ENCODE results near the gene PPP6R1. TPM values are rescaled to one million over a fixed set of nuclear protein-coding genes. Genes with fewer than 3 reads are reported as not detected.

PPP6R1 gene
- total RNA-seq, 8 experiments from 2014 or later, result 18.3 to 77.0 (median 26.7) TPM

- 60 to 80% (median 71%) methylated on average over 2 to 7 of the region's 17 CpGs; no CpG with 5 or more reads in 6 of the 10 experiments for WGBS, 10 experiments
- H3K4me1 ChIP-seq (replicated peaks in 1 of 2), result peaks cover 15 to 27% of the 10 kb centered on the region in 2 donors
- H3K27ac ChIP-seq, result peak overlapping the region in 1 of 2 donors; percentile 20
- in situ Hi-C loops (cut with MboI; ENCODE audit: low pct_unique_long_range_greater_than_20kb in 2 of 9, low sequenced_read_pairs in 9 of 9, unreplicated experiment in 9 of 9), result no loop called here
- no peak overlapping the region for H3K4me3 ChIP-seq
- no peak for ATAC-seq (replicated peaks in 6 of 8)
Observed at GRCh38 chr19:55277494-55277893, 18.7 kb upstream of the PPP6R1 start.

DNA sequence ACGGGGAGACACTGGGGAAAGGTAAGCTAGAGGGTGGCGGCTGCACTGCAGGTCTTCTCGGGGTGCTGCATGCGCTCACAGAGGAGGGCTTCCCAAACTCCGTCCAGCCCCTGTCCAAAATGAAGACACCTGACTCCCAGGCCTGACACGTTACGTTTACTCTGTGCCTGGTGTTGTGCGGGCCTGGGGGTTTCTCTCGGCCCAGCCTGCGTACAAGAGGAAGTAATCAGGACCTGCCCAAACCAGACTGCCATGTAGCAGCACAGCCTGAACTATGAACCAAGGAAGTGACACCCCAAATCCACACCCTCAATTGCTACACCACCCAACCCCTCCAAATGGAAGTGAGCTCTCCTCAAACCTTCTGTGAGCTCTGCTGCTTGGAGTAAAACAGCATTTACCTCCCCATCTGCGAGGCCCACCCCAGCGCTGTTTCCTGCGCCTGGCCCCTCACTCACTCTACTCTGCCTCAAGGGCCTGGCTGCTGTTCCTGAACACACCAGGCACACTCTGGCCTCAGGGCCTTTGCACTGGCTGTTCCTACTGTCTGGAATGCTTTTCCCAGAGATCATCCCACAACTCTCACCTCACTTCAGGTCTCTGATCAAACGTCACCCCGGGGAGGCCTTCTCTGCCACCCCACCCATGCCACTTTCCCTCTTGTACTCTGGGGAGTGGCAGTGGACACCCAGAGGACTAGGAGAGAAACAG is 18.1 kb upstream of the PPP6R1 start:
- H3K4me1 ChIP-seq (replicated peaks in 1 of 2), result peaks cover 15 to 27% of the 10 kb centered on the region in 2 donors
- H3K27ac ChIP-seq, result peak overlapping the region in 1 of 2 donors; percentile 20
- no peak for ATAC-seq (replicated peaks in 6 of 8)
- WGBS, 10 experiments, result 40 to 100% (median 100%) methylated on average over 1 to 4 of the region's 15 CpGs; no CpG with 5 or more reads in 3 of the 10 experiments
- H3K4me3 ChIP-seq, result no peak overlapping the region
- in situ Hi-C loops (cut with MboI; ENCODE audit: low pct_unique_long_range_greater_than_20kb in 2 of 9, low sequenced_read_pairs in 9 of 9, unreplicated experiment in 9 of 9), result no loop called here

- WGBS, 10 experiments, result 51 to 100% (median 91%) methylated on average over 1 to 9 of the region's 17 CpGs
- Histone ChIP-seq H3K27ac (no peak overlapping the region), H3K4me1 (replicated peaks in 1 of 2) (peaks cover 12 to 24% of the 10 kb centered on the region in 2 donors), H3K4me3 (no peak overlapping the region)
- in situ Hi-C loops (cut with MboI; ENCODE audit: low pct_unique_long_range_greater_than_20kb in 2 of 9, low sequenced_read_pairs in 9 of 9, unreplicated experiment in 9 of 9), result no loop called here
- ATAC-seq (replicated peaks in 6 of 8), result no peak
Observed at GRCh38 chr19:55275851-55276719, 17.3 kb upstream of the PPP6R1 start.

DNA sequence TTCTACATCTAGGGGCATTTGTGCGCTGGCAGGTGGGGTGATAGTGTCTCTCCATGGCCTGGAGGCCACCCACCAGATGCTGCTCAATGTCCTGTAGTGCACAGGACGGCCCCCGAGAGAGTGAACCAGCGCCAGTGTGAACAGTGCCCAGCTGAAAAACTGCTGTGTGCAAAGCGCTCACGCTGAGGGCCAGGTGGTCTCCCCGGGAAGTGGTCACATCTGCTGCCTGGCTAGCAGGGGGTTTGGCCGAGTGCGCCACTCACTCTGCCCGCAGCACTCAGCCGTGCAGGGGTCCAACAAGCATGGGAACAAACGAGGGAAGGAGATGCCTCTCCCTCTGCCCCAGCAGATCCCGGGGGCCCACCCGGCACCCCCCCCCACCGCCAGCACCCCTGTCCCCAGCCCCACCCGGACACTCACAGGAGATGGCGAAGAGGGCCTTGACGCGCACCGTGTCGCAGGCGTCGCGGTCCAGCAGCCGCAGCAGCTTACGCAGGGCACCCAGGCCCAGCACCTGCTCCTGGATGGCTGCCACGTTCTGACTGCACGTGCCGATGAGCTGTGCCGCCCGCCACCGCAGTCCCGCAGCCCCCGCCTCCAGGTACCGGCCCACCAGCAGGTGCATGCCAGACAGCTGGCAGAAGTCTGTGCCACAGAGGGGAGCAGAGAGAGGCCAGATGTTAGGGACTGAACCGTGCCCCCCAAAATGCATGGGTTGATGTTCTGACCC is 15.3 kb upstream of the PPP6R1 start:
- ATAC-seq (replicated peaks in 6 of 8), result no peak
- WGBS, 10 experiments, result 93 to 100% (median 100%) methylated on average over 2 to 7 of the region's 36 CpGs; no CpG with 5 or more reads in 7 of the 10 experiments
- H3K4me3 ChIP-seq, result no peak overlapping the region
- in situ Hi-C loops (cut with MboI; ENCODE audit: low pct_unique_long_range_greater_than_20kb in 2 of 9, low sequenced_read_pairs in 9 of 9, unreplicated experiment in 9 of 9), result no loop called here
- H3K27ac ChIP-seq, result no peak overlapping the region
- H3K4me1 ChIP-seq (replicated peaks in 1 of 2), result peaks cover 5 to 17% of the 10 kb centered on the region in 2 donors

DNA sequence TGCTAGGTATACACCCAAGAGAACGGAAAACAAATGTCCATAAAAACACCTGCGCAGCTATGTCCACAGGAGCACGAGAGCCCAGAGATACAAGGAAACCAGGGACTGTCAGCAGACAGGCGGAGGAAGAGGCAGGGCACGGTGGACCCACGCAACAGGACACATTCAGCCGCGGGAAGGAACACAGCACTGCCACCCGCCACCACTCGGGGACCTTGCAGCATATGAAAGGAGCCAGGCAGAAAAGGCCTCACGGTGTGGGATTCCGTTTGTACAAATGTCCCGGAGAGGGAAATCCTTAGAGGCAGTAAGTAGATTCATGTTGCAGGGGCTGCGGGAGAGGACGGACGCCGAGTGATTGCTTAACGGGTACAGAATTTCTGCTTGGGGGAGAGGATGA is 13.3 kb upstream of the PPP6R1 start:
- WGBS, 10 experiments, result 79 to 97% (median 94%) methylated on average over 3 to 13 of the region's 18 CpGs; no CpG with 5 or more reads in 3 of the 10 experiments
- Histone ChIP-seq H3K27ac (no peak overlapping the region), H3K4me3 (no peak overlapping the region), H3K4me1 (replicated peaks in 1 of 2) (no peaks in the 10 kb centered on the region)
- in situ Hi-C loops (cut with MboI; ENCODE audit: low pct_unique_long_range_greater_than_20kb in 2 of 9, low sequenced_read_pairs in 9 of 9, unreplicated experiment in 9 of 9), result no loop called here
- ATAC-seq (replicated peaks in 6 of 8), result no peak

DNA sequence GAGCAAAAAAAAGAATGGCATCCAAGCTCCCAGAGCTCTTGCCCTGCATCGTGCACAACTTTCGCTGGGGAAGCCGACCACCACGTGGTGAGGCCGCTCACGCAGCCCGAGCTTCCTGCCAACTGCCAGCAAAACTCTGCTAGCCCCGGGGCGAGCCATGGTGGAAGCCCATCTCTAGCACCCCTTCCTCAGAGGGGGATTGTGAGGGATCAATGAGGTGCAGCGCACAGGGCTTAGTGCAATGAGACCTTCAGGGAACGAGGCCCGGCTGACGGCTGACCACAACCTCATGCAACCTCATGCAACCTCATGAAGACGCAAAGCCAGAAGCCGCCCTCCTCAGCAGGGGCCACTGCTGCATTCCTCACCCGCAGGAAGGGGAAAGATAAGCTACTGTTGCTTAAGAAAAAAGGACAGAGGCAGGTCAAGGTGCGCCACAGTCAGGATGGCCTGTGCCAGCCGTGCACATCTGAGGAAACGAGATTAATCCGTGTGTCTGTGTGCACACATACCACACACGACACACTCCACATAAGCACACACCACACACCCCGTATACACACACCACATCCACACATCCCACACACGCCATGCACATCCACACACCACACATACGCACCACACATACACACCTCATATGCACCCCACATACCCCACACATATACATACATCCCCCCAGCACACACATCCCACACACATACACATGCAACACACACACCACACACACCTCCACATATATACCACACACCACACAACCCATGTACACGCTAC is 11.5 kb upstream of the PPP6R1 start:
- WGBS, 10 experiments, result 84 to 94% (median 92%) methylated on average over 3 to 13 of the region's 25 CpGs; no CpG with 5 or more reads in 5 of the 10 experiments
- ATAC-seq (replicated peaks in 6 of 8), result no peak

GRCh38 chr19:55269299-55269698 is 10.5 kb upstream of the PPP6R1 start:
- H3K4me3 ChIP-seq, result no peak overlapping the region
- no peak overlapping the region for H3K27ac ChIP-seq
- ATAC-seq (replicated peaks in 6 of 8), result no peak
- no peaks in the 10 kb centered on the region for H3K4me1 ChIP-seq (replicated peaks in 1 of 2)
- WGBS, 10 experiments, result 50 to 100% (median 95%) methylated on average over 1 to 6 of the region's 8 CpGs; no CpG with 5 or more reads in 2 of the 10 experiments
- in situ Hi-C loops (cut with MboI; ENCODE audit: low pct_unique_long_range_greater_than_20kb in 2 of 9, low sequenced_read_pairs in 9 of 9, unreplicated experiment in 9 of 9), result no loop called here

More for the DNA sequence above, 11.5 kb upstream of the PPP6R1 start:
- Histone ChIP-seq H3K4me1 (replicated peaks in 1 of 2) (no peaks in the 10 kb centered on the region), H3K27ac (no peak overlapping the region), H3K4me3 (no peak overlapping the region)
- in situ Hi-C loops (cut with MboI; ENCODE audit: low pct_unique_long_range_greater_than_20kb in 2 of 9, low sequenced_read_pairs in 9 of 9, unreplicated experiment in 9 of 9), result no loop called here

GRCh38 chr19:55266840-55267239 is 8.0 kb upstream of the PPP6R1 start:
- no peak overlapping the region for H3K4me3 ChIP-seq
- no peak for ATAC-seq (replicated peaks in 6 of 8)
- in situ Hi-C loops (cut with MboI; ENCODE audit: low pct_unique_long_range_greater_than_20kb in 2 of 9, low sequenced_read_pairs in 9 of 9, unreplicated experiment in 9 of 9), result no loop called here
- no peaks in the 10 kb centered on the region for H3K4me1 ChIP-seq (replicated peaks in 1 of 2)
- H3K27ac ChIP-seq, result no peak overlapping the region
- 72 to 100% (median 97%) methylated on average over 3 to 4 of the region's 4 CpGs; no CpG with 5 or more reads in 1 of the 10 experiments for WGBS, 10 experiments

GRCh38 chr19:55266404-55266803 is 7.6 kb upstream of the PPP6R1 start:
- no peak overlapping the region for H3K4me3 ChIP-seq
- in situ Hi-C loops (cut with MboI; ENCODE audit: low pct_unique_long_range_greater_than_20kb in 2 of 9, low sequenced_read_pairs in 9 of 9, unreplicated experiment in 9 of 9), result no loop called here
- H3K4me1 ChIP-seq (replicated peaks in 1 of 2), result no peaks in the 10 kb centered on the region
- 88 to 100% methylated on average over 3 of the region's 3 CpGs; no CpG with 5 or more reads in 8 of the 10 experiments for WGBS, 10 experiments
- no peak overlapping the region for H3K27ac ChIP-seq
- no peak for ATAC-seq (replicated peaks in 6 of 8)

DNA sequence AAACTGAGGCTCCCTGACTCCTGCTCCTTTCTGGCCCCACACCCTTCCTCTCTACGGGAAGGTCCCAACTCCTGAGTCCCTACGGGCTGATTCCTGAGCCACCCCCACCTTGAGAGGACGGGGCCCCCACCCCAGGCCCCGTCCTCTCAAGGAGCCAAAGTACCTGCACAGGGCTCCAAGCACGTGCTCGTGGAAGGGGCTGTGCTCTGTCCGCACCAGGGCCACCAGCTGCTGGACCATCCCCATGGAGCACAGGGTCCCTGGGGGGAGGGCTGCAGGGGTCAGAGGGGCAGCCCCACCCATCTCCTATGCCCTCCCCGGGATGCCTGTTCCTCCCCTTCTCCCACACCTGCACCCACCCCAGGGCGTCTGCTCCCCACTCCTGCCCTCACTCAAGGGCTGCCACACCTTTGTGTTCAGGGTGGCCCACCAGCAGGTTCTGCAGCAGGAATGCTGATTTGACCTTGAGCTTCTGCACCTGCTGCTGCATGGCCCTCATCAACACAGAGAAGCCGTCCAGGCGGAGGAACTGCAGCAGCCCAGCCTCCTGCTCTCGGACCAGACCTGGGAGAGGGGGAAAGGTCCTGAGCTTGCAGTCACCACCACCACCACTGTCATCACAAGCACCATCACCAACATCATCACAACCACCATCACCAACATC is 7.0 kb upstream of the PPP6R1 start:
- ATAC-seq (replicated peaks in 6 of 8), result no peak
- WGBS, 10 experiments, result 70 to 100% (median 80%) methylated on average over 1 to 2 of the region's 12 CpGs; no CpG with 5 or more reads in 7 of the 10 experiments
- in situ Hi-C loops (cut with MboI; ENCODE audit: low pct_unique_long_range_greater_than_20kb in 2 of 9, low sequenced_read_pairs in 9 of 9, unreplicated experiment in 9 of 9), result no loop called here

GRCh38 chr19:55265173-55265572 is 6.4 kb upstream of the PPP6R1 start:
- Histone ChIP-seq H3K4me3 (no peak overlapping the region), H3K4me1 (replicated peaks in 1 of 2) (peaks cover 3% of the 10 kb centered on the region in 2 donors), H3K27ac (no peak overlapping the region)
- peak in 3 of 8 experiments; percentile 9 to 19 (median 12) for ATAC-seq (replicated peaks in 6 of 8)
- in situ Hi-C loops (cut with MboI; ENCODE audit: low pct_unique_long_range_greater_than_20kb in 2 of 9, low sequenced_read_pairs in 9 of 9, unreplicated experiment in 9 of 9), result no loop called here
- 80 to 93% methylated on average over 1 to 8 of the region's 16 CpGs; no CpG with 5 or more reads in 8 of the 10 experiments for WGBS, 10 experiments

More for the DNA sequence above, 7.0 kb upstream of the PPP6R1 start:
- Histone ChIP-seq H3K4me1 (replicated peaks in 1 of 2) (no peaks in the 10 kb centered on the region), H3K27ac (no peak overlapping the region), H3K4me3 (no peak overlapping the region)

DNA sequence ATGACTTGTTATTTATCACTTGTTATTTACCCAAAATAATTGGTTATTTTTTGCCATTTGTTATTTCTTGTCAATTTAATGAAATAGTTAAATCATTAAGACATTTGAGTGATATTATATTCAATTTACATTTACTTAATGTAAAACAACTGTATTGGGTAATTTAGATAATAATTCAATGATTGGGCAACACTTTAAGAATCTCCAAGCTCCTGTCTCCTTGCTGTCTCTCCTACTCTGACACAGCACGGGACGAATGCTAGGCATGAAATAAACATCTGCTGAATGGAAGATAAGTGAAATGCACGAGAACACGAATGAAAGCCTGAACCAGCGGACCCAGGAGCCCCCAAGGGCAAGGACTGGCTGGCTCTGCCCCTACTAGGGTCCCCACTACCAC is 5.7 kb upstream of the PPP6R1 start:
- no peak for ATAC-seq (replicated peaks in 6 of 8)
- no peak overlapping the region for H3K27ac ChIP-seq
- in situ Hi-C loops (cut with MboI; ENCODE audit: low pct_unique_long_range_greater_than_20kb in 2 of 9, low sequenced_read_pairs in 9 of 9, unreplicated experiment in 9 of 9), result no loop called here
- no peak overlapping the region for H3K4me3 ChIP-seq
- peaks cover 9% of the 10 kb centered on the region in 2 donors for H3K4me1 ChIP-seq (replicated peaks in 1 of 2)
- WGBS, 10 experiments, result 43 to 100% (median 89%) methylated on average over 1 to 4 of the region's 5 CpGs; no CpG with 5 or more reads in 5 of the 10 experiments
